ENCODE data around the gene CTRB2. TPM values are rescaled to one million over a fixed set of nuclear protein-coding genes. Genes with fewer than 3 reads are reported as not detected.
"Not testable (repeated sequence)": the region's sequence is repeated elsewhere in the genome, so short reads cannot be mapped to it uniquely, and the experiment has no call there.

CTRB2 gene
- total RNA-seq, 1 experiment from 2014 or later, result not detected

GRCh38 chr16:75242436-75243078 lies 35.6 kb upstream of the CTRB2 start:
- DNase-seq (ENCODE audit: low spot score), result not testable (repeated sequence)

- DNase-seq (ENCODE audit: low spot score), result no peak
These were observed 35.0 kb upstream of the CTRB2 start for GRCh38 chr16:75241955-75242354.

- no peak for DNase-seq (ENCODE audit: low spot score)
These were observed 34.5 kb upstream of the CTRB2 start for GRCh38 chr16:75241412-75241811.

GRCh38 chr16:75240633-75241032 lies 33.7 kb upstream of the CTRB2 start:
- DNase-seq (ENCODE audit: low spot score), result not testable (repeated sequence)

GRCh38 chr16:75239542-75240122 lies 32.7 kb upstream of the CTRB2 start:
- no peak for DNase-seq (ENCODE audit: low spot score)

DNA sequence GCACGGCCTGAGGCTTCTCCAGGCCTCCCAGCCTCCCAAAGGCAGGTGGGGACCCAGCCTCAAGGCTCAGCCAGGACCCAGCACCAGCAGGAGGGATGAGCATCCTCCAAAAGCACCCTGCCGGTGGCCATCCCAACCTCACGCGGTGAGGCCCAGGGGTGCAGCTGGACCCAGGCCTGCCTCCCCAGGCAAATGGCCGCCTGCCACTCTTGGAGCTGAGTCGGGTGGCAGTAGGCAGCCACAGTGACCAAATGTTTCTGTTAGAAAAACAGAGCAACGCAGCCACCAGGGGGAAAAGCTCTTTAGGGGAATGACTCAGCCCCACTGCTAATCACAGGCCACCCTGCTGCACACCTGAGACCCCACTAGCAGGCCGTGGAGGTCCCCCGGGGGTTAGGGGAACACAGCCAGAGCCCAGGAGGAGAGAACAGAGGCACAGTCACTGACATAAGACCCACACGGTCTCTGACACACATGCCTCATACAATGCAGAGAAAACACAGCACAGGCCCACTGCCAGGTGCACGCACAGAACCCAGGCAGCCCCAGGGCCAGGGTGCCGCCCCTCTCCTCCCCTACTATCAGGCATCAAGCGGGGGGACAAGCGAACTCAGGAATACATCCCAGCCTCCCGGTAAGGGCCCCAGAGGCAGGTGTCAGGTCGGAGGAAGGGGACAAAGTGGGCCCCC lies 32.0 kb upstream of the CTRB2 start:
- no peak for DNase-seq (ENCODE audit: low spot score)

- DNase-seq (ENCODE audit: low spot score), result peak; percentile 41
These were observed 31.3 kb upstream of the CTRB2 start for GRCh38 chr16:75238132-75238852.

- no peak for DNase-seq (ENCODE audit: low spot score)
These were observed 30.6 kb upstream of the CTRB2 start for GRCh38 chr16:75237398-75238131.

DNA sequence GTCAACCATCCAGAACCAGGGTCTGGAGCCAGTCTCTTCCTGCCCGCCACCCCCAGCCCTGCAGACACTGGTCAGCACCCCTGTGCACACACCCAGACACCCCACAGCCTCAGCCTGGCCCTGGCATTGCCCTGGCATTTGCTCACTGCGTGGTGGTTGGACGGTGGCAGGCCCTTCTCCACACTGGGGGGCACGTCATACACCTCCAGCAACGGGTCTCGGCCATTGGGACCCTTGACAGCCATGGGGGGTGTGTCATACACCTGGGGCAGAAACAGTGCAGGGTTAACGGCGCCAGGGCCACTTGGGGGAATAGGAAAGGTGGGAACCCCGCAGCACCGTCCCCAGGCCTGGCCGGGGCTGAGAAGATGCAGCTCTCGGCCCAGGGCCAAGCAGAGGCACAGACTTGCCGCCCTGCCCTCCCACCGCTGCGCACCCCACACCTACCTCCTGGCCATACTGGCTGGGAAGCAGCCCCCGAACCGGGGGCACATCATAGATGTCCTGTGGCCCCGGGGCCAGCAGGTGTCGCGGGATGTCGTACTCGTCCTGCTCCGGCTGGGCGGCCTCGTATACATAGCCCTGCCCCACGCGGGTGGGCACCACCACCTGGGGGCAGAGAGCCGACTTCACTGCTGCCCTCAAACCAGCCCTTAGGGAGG lies 29.9 kb upstream of the CTRB2 start:
- DNase-seq (ENCODE audit: low spot score), result no peak

DNA sequence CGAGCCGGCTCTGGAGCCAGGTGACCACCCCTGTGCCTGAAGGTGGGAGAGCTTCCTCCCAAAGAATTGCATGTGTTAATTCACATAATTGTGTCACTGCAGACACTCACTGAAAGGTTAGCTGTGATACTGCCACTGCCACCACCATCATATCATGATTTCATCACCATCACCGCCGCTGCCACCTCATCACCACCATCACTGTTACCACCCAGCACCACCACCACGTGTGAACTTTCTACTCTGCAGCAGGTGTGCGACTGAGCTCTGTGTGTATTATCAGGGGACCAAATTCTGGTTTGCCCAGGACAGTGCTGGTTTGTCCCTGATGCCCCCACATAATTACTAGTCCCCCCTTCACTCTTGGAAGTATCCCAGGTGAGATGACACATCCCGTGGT lies 29.3 kb upstream of the CTRB2 start:
- no peak for DNase-seq (ENCODE audit: low spot score)

GRCh38 chr16:75235721-75236193 lies 28.8 kb upstream of the CTRB2 start:
- no peak for DNase-seq (ENCODE audit: low spot score)

- DNase-seq (ENCODE audit: low spot score), result no peak
These were observed 28.1 kb upstream of the CTRB2 start for GRCh38 chr16:75234856-75235696.

DNA sequence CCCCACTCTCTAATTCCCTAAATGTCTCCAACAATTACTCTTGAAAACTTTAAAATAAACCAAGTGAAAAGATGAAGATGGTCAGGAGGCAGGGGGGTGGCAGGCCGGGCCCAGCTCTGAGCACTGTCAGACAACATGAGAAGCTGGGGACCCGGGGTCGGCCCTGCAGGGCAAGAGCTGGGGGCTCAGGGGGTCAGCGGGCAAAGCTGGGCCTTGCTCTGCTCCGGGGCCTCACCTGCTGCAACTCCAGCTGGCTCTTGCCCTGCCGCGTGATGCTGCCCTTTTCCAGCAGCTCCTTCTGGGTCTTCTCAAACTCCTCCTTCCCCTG lies 26.6 kb upstream of the CTRB2 start:
- no peak for DNase-seq (ENCODE audit: low spot score)

- DNase-seq (ENCODE audit: low spot score), result no peak
These were observed 24.6 kb upstream of the CTRB2 start for GRCh38 chr16:75231570-75231969.

- DNase-seq (ENCODE audit: low spot score), result no peak
These were observed 23.6 kb upstream of the CTRB2 start for GRCh38 chr16:75230471-75231110.

GRCh38 chr16:75229172-75230031 lies 22.4 kb upstream of the CTRB2 start:
- no peak for DNase-seq (ENCODE audit: low spot score)

DNA sequence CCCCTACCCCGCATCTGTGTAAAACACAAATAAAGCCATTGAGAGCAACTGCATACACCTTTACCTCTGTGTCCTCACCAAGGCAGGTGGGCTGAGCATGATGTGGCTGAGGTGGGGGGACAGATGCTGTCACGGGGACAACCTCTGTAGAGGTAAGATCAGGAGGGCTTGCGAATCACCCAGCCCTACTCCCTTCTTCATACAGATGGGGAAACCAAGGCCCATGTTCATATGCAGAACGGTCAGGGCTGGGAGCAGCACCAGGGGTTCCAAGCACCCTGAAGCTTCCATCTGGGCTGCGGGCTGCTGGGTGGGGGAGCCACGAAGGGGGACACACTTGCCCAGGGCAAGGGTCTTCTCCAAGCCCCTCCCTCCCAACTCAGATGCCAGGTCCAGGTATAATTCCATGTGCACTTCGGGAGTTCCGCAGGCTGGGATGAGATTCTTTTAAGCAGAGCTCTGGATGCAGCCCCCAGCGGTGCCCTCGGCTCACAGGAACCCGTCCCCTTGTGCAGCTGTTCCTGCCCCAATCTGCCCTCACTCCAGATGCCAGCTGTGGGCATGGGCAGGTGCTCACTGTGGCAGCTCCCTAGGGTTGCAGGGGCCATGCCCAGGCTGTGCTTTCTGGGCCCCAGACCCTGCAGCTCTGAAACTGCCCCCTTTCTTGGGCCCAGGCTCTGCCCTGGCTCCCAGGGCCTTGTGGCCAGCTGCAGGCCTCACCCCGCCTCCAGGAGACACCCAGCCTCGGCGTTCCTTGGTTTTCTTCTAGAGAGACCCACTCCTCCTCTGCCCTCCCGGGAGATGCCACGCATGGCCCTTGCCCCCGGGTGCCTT lies 21.4 kb upstream of the CTRB2 start:
- no peak for DNase-seq (ENCODE audit: low spot score)

Data from H4 (cell line).